ENCODE measurements around the gene NR2E1. TPM values are rescaled to one million over a fixed set of nuclear protein-coding genes. Genes with fewer than 3 reads are reported as not detected.

NR2E1 gene
- total RNA-seq, 1 experiment from 2014 or later: 0.03 TPM

GRCh38 chr6:108195209-108195608, 29.4 kb downstream of the NR2E1 start:
- H3K36me3 ChIP-seq: no peaks in the 10 kb centered on the region
- H3K4me3 ChIP-seq: no peak overlapping the region
- H3K27me3 ChIP-seq (replicated peaks): no peaks in the 10 kb centered on the region
- no peak overlapping the region for H3K27ac ChIP-seq
- H3K4me1 ChIP-seq (replicated peaks): peaks cover 2% of the 10 kb centered on the region
- no peak for DNase-seq (ENCODE audit: low read depth in 1 of 2, low spot score in 2 of 2)
- H3K9me3 ChIP-seq (replicated peaks): no peaks in the 10 kb centered on the region

- no peak overlapping the region for H3K27ac ChIP-seq
- H3K9me3 ChIP-seq (replicated peaks): no peaks in the 10 kb centered on the region
- H3K27me3 ChIP-seq (replicated peaks): no peaks in the 10 kb centered on the region
- no peak overlapping the region for H3K4me3 ChIP-seq
- DNase-seq (ENCODE audit: low read depth in 1 of 2, low spot score in 2 of 2): no peak
- H3K4me1 ChIP-seq (replicated peaks): peaks cover 9% of the 10 kb centered on the region
- no peaks in the 10 kb centered on the region for H3K36me3 ChIP-seq
Measured at GRCh38 chr6:108198761-108199498, 33.1 kb downstream of the NR2E1 start.

- Histone ChIP-seq H3K4me3 (no peak overlapping the region), H3K36me3 (no peaks in the 10 kb centered on the region), H3K27ac (no peak overlapping the region), H3K9me3 (replicated peaks) (no peaks in the 10 kb centered on the region), H3K27me3 (replicated peaks) (no peaks in the 10 kb centered on the region), H3K4me1 (replicated peaks) (peaks cover 9% of the 10 kb centered on the region)
- no peak for DNase-seq (ENCODE audit: low read depth in 1 of 2, low spot score in 2 of 2)
Measured at GRCh38 chr6:108200186-108200585, 34.4 kb downstream of the NR2E1 start.

GRCh38 chr6:108200631-108201030, 34.8 kb downstream of the NR2E1 start:
- DNase-seq (ENCODE audit: low read depth in 1 of 2, low spot score in 2 of 2): peak; percentile 33 to 68

GRCh38 chr6:108203189-108204112, 37.6 kb downstream of the NR2E1 start:
- no peak for DNase-seq (ENCODE audit: low read depth in 1 of 2, low spot score in 2 of 2)
- Histone ChIP-seq H3K27me3 (replicated peaks) (no peaks in the 10 kb centered on the region), H3K9me3 (replicated peaks) (no peaks in the 10 kb centered on the region), H3K36me3 (no peaks in the 10 kb centered on the region), H3K4me3 (no peak overlapping the region), H3K27ac (no peak overlapping the region), H3K4me1 (replicated peaks) (peaks cover 9% of the 10 kb centered on the region)

More at GRCh38 chr6:108200631-108201030, 34.8 kb downstream of the NR2E1 start:
- peaks cover 9% of the 10 kb centered on the region for H3K4me1 ChIP-seq (replicated peaks)
- H3K4me3 ChIP-seq: no peak overlapping the region
- H3K36me3 ChIP-seq: no peaks in the 10 kb centered on the region
- no peaks in the 10 kb centered on the region for H3K27me3 ChIP-seq (replicated peaks)
- no peaks in the 10 kb centered on the region for H3K9me3 ChIP-seq (replicated peaks)
- no peak overlapping the region for H3K27ac ChIP-seq

- no peaks in the 10 kb centered on the region for H3K4me1 ChIP-seq (replicated peaks)
- no peaks in the 10 kb centered on the region for H3K9me3 ChIP-seq (replicated peaks)
- no peak for DNase-seq (ENCODE audit: low read depth in 1 of 2, low spot score in 2 of 2)
- H3K27ac ChIP-seq: no peak overlapping the region
- H3K27me3 ChIP-seq (replicated peaks): no peaks in the 10 kb centered on the region
- peaks cover 21% of the 10 kb centered on the region for H3K36me3 ChIP-seq
- H3K4me3 ChIP-seq: no peak overlapping the region
Measured at GRCh38 chr6:108207013-108207412, 41.2 kb downstream of the NR2E1 start.

GRCh38 chr6:108209738-108210137, 43.9 kb downstream of the NR2E1 start:
- peaks cover 31% of the 10 kb centered on the region for H3K36me3 ChIP-seq

GRCh38 chr6:108210556-108210955, 44.7 kb downstream of the NR2E1 start:
- no peaks in the 10 kb centered on the region for H3K9me3 ChIP-seq (replicated peaks)
- no peaks in the 10 kb centered on the region for H3K4me1 ChIP-seq (replicated peaks)
- DNase-seq (ENCODE audit: low read depth in 1 of 2, low spot score in 2 of 2): no peak
- peaks cover 36% of the 10 kb centered on the region for H3K36me3 ChIP-seq
- H3K4me3 ChIP-seq: no peak overlapping the region
- H3K27ac ChIP-seq: no peak overlapping the region
- no peaks in the 10 kb centered on the region for H3K27me3 ChIP-seq (replicated peaks)

More at GRCh38 chr6:108209738-108210137, 43.9 kb downstream of the NR2E1 start:
- no peaks in the 10 kb centered on the region for H3K27me3 ChIP-seq (replicated peaks)
- no peaks in the 10 kb centered on the region for H3K4me1 ChIP-seq (replicated peaks)
- no peak for DNase-seq (ENCODE audit: low read depth in 1 of 2, low spot score in 2 of 2)
- no peaks in the 10 kb centered on the region for H3K9me3 ChIP-seq (replicated peaks)
- H3K4me3 ChIP-seq: no peak overlapping the region
- H3K27ac ChIP-seq: no peak overlapping the region

GRCh38 chr6:108211671-108212070, 45.8 kb downstream of the NR2E1 start:
- no peak for DNase-seq (ENCODE audit: low read depth in 1 of 2, low spot score in 2 of 2)
- no peak overlapping the region for H3K27ac ChIP-seq
- peaks cover 43% of the 10 kb centered on the region for H3K36me3 ChIP-seq
- H3K4me1 ChIP-seq (replicated peaks): no peaks in the 10 kb centered on the region
- H3K27me3 ChIP-seq (replicated peaks): no peaks in the 10 kb centered on the region
- H3K4me3 ChIP-seq: no peak overlapping the region
- H3K9me3 ChIP-seq (replicated peaks): no peaks in the 10 kb centered on the region

GRCh38 chr6:108222064-108222463, 56.2 kb downstream of the NR2E1 start:
- no peaks in the 10 kb centered on the region for H3K4me1 ChIP-seq (replicated peaks)
- DNase-seq (ENCODE audit: low read depth in 1 of 2, low spot score in 2 of 2): no peak
- H3K36me3 ChIP-seq: peaks cover 46% of the 10 kb centered on the region
- no peak overlapping the region for H3K27ac ChIP-seq
- no peaks in the 10 kb centered on the region for H3K9me3 ChIP-seq (replicated peaks)
- no peaks in the 10 kb centered on the region for H3K27me3 ChIP-seq (replicated peaks)
- H3K4me3 ChIP-seq: no peak overlapping the region

GRCh38 chr6:108222504-108222903, 56.7 kb downstream of the NR2E1 start:
- Histone ChIP-seq H3K9me3 (replicated peaks) (no peaks in the 10 kb centered on the region), H3K36me3 (peaks cover 42% of the 10 kb centered on the region), H3K4me1 (replicated peaks) (no peaks in the 10 kb centered on the region), H3K27ac (no peak overlapping the region), H3K27me3 (replicated peaks) (no peaks in the 10 kb centered on the region), H3K4me3 (no peak overlapping the region)
- DNase-seq (ENCODE audit: low read depth in 1 of 2, low spot score in 2 of 2): no peak

GRCh38 chr6:108227290-108227689, 61.5 kb downstream of the NR2E1 start:
- Histone ChIP-seq H3K27me3 (replicated peaks) (no peaks in the 10 kb centered on the region), H3K9me3 (replicated peaks) (no peaks in the 10 kb centered on the region), H3K4me1 (replicated peaks) (no peaks in the 10 kb centered on the region), H3K4me3 (no peak overlapping the region), H3K36me3 (peaks cover 14% of the 10 kb centered on the region), H3K27ac (no peak overlapping the region)
- no peak for DNase-seq (ENCODE audit: low read depth in 1 of 2, low spot score in 2 of 2)

- Histone ChIP-seq H3K36me3 (peaks cover 5% of the 10 kb centered on the region; the same call in 1 of the 2 replicates), H3K27ac (no peak overlapping the region), H3K4me3 (no peak overlapping the region), H3K4me1 (replicated peaks) (no peaks in the 10 kb centered on the region), H3K27me3 (replicated peaks) (no peaks in the 10 kb centered on the region), H3K9me3 (replicated peaks) (no peaks in the 10 kb centered on the region)
- no peak for DNase-seq (ENCODE audit: low read depth in 1 of 2, low spot score in 2 of 2)
Measured at GRCh38 chr6:108228416-108228815, 62.6 kb downstream of the NR2E1 start.

- H3K4me3 ChIP-seq: no peak overlapping the region
- H3K4me1 ChIP-seq (replicated peaks): no peaks in the 10 kb centered on the region
- no peak overlapping the region for H3K27ac ChIP-seq
- no peak for DNase-seq (ENCODE audit: low read depth in 1 of 2, low spot score in 2 of 2)
- H3K36me3 ChIP-seq: peaks cover 22% of the 10 kb centered on the region
- H3K27me3 ChIP-seq (replicated peaks): no peaks in the 10 kb centered on the region
- H3K9me3 ChIP-seq (replicated peaks): no peaks in the 10 kb centered on the region
Measured at GRCh38 chr6:108235127-108235526, 69.3 kb downstream of the NR2E1 start.
